Fibroblast of lung (primary cell): ENCODE data around the gene ARL17A.
"Not testable (repeated sequence)": the region's sequence is repeated elsewhere in the genome, so short reads cannot be mapped to it uniquely, and the experiment has no call there.

ENCODE experiments used
- CTCF ChIP-seq, 2 donors: IDR thresholded peaks in 1 of 2; conservative IDR thresholded peaks in 1 of 2; 1 replicate in 1 of 2; 2 replicates in 1 of 2; pipeline ENCODE4 v1.5.1; 2011 to 2012; ENCODE audit warnings: low read length in 2 of 2, control low read depth in 1 of 2, inconsistent platforms in 1 of 2, low read depth in 1 of 2, mild to moderate bottlenecking in 1 of 2
- EZH2 ChIP-seq: IDR thresholded peaks from 2 replicates; pipeline ENCODE4 v1.5.1; 2012; ENCODE audit warnings: low read length, control low read depth, mild to moderate bottlenecking; ENCODE audit errors: missing control alignments

GRCh38 chr17:46598344-46598931 is 18.9 kb upstream of the ARL17A start:
- TF ChIP-seq CTCF (conservative IDR thresholded peaks at IDR 0.05 in 1 of 2, IDR thresholded peaks at IDR 0.05 in 1 of 2; ENCODE audit: low read depth in 1 of 2, low read length in 2 of 2); EZH2: not testable (repeated sequence)
